H9 (cell line): Measurements from ENCODE around the gene PEX12. TPM values are rescaled to one million over a fixed set of nuclear protein-coding genes. Genes with fewer than 3 reads are reported as not detected.

Experiments
- DNase-seq: peaks from one replicate; pipeline ENCODE4 v3.0.0-alpha.2; 2017
- H2AFZ ChIP-seq: one replicate; pipeline ENCODE4 v1.6.1; 2013; ENCODE audit warnings: mild to moderate bottlenecking, low read length, control low read depth, moderate library complexity
- H2AK5ac ChIP-seq: 2 replicates; pipeline ENCODE4 v1.6.1; 2013; ENCODE audit warnings: low read length, control low read depth, mixed read lengths; ENCODE audit not compliant: insufficient read length
- H2BK120ac ChIP-seq: one replicate; pipeline ENCODE4 v1.6.1; 2013; ENCODE audit warnings: low read depth, mild to moderate bottlenecking, low read length, control low read depth, inconsistent platforms; ENCODE audit not compliant: poor library complexity, severe bottlenecking
- H2BK12ac ChIP-seq: 2 replicates; pipeline ENCODE4 v1.6.1; 2013; ENCODE audit warnings: low read length, control low read depth, mixed read lengths, low read depth; ENCODE audit not compliant: insufficient read length
- H2BK15ac ChIP-seq: 2 replicates; pipeline ENCODE4 v1.6.1; 2013; ENCODE audit warnings: low read depth, low read length, control low read depth
- H2BK20ac ChIP-seq: one replicate; pipeline ENCODE4 v1.6.1; 2013; ENCODE audit warnings: low read depth, mild to moderate bottlenecking, low read length, control low read depth, inconsistent platforms; ENCODE audit not compliant: poor library complexity, severe bottlenecking
- H2BK5ac ChIP-seq: 2 replicates; pipeline ENCODE4 v1.6.1; 2013; ENCODE audit warnings: low read length, control low read depth, mixed read lengths; ENCODE audit not compliant: insufficient read length
- H3K14ac ChIP-seq: 2 replicates; pipeline ENCODE4 v1.6.1; 2013; ENCODE audit warnings: low read length, control low read depth; ENCODE audit not compliant: insufficient read depth
- H3K18ac ChIP-seq: 2 replicates; pipeline ENCODE4 v1.6.1; 2013; ENCODE audit warnings: low read depth, mild to moderate bottlenecking, mixed read lengths, low read length, control low read depth; ENCODE audit not compliant: insufficient read length
- H3K23ac ChIP-seq: 2 replicates; pipeline ENCODE4 v1.6.1; 2013; ENCODE audit warnings: low read length, control low read depth, mixed read lengths, low read depth; ENCODE audit not compliant: insufficient read length
- H3K23me2 ChIP-seq: 2 replicates; pipeline ENCODE4 v1.6.1; 2013; ENCODE audit warnings: low read depth, mild to moderate bottlenecking, mixed read lengths, low read length, control low read depth; ENCODE audit not compliant: insufficient read length, poor library complexity, severe bottlenecking
- H3K27ac ChIP-seq: 2 replicates; pipeline ENCODE4 v1.5.1; 2013; ENCODE audit warnings: low read length, control low read depth, mixed read lengths, low read depth; ENCODE audit not compliant: insufficient read length
- H3K27me3 ChIP-seq: 2 replicates; pipeline ENCODE4 v1.6.1; 2013; ENCODE audit warnings: low read length, control low read depth, inconsistent platforms; ENCODE audit not compliant: insufficient read depth
- H3K4ac ChIP-seq: 2 replicates; pipeline ENCODE4 v1.6.1; 2013; ENCODE audit warnings: low read depth, mild to moderate bottlenecking, control low read depth, inconsistent platforms, low read length, moderate library complexity
- H3K4me1 ChIP-seq: 2 replicates; pipeline ENCODE4 v1.6.1; 2013; ENCODE audit warnings: low read length, control low read depth, inconsistent platforms; ENCODE audit not compliant: insufficient read depth
- H3K4me2 ChIP-seq: 2 replicates; pipeline ENCODE4 v1.6.1; 2013; ENCODE audit warnings: low read length, control low read depth, mixed read lengths; ENCODE audit not compliant: insufficient read length, insufficient read depth
- H3K56ac ChIP-seq: 2 replicates; pipeline ENCODE4 v1.6.1; 2013; ENCODE audit warnings: low read depth, mild to moderate bottlenecking, mixed read lengths, low read length, control low read depth; ENCODE audit not compliant: insufficient read length
- H3K79me1 ChIP-seq: 2 replicates; pipeline ENCODE4 v1.6.1; 2013; ENCODE audit warnings: low read depth, mild to moderate bottlenecking, moderate library complexity, low read length, control low read depth, inconsistent platforms; ENCODE audit not compliant: insufficient read depth, poor library complexity, severe bottlenecking
- H3K79me2 ChIP-seq: 2 replicates; pipeline ENCODE4 v1.6.1; 2013; ENCODE audit warnings: low read length, control low read depth, inconsistent platforms; ENCODE audit not compliant: insufficient read depth
- H3K9ac ChIP-seq: 2 replicates; pipeline ENCODE4 v1.6.1; 2013; ENCODE audit warnings: low read length, control low read depth, mixed read lengths; ENCODE audit not compliant: insufficient read length; ENCODE audit errors: extremely low read depth
- H3K9me3 ChIP-seq: one replicate; pipeline ENCODE4 v1.6.1; 2013; ENCODE audit warnings: low read depth, low read length, inconsistent platforms; ENCODE audit not compliant: control insufficient read depth
- H3T11ph ChIP-seq: one replicate; pipeline ENCODE4 v1.6.1; 2013; ENCODE audit warnings: mild to moderate bottlenecking, low read length, control low read depth, inconsistent platforms
- H4K20me1 ChIP-seq: one replicate; pipeline ENCODE4 v1.6.1; 2013; ENCODE audit not compliant: control insufficient read depth, insufficient read length, insufficient read depth
- H4K5ac ChIP-seq: 2 replicates; pipeline ENCODE4 v1.6.1; 2013; ENCODE audit warnings: low read depth, mild to moderate bottlenecking, mixed read lengths, low read length, control low read depth; ENCODE audit not compliant: insufficient read length
- H4K8ac ChIP-seq: replicated peaks from 2 replicates; pipeline ENCODE4 v1.6.1; 2013; ENCODE audit warnings: low read length, control low read depth, mixed read lengths, low read depth; ENCODE audit not compliant: insufficient read length
- H4K91ac ChIP-seq: 2 replicates; pipeline ENCODE4 v1.6.1; 2013; ENCODE audit warnings: low read depth, mild to moderate bottlenecking, moderate library complexity, mixed read lengths, low read length, control low read depth; ENCODE audit not compliant: insufficient read length
- H3K27ac Mint-ChIP-seq, 3 experiments: 2 replicates in 2 of 3; 3 replicates in 1 of 3; pipeline ENCODE4 v1.8.0; 2020 to 2021; ENCODE audit warnings: mixed read lengths in 3 of 3, mild to moderate bottlenecking in 1 of 3, moderate library complexity in 1 of 3
- H3K27me3 Mint-ChIP-seq: 2 replicates; pipeline ENCODE4 v1.8.0; 2021; ENCODE audit warnings: low read depth, mild to moderate bottlenecking, moderate library complexity, mixed read lengths
- H3K36me3 Mint-ChIP-seq, 3 experiments: 2 replicates in 2 of 3; 3 replicates in 1 of 3; pipeline ENCODE4 v1.8.0; 2020 to 2021; ENCODE audit warnings: low read depth in 3 of 3, mixed read lengths in 3 of 3; ENCODE audit not compliant: insufficient read depth in 1 of 3
- H3K4me1 Mint-ChIP-seq, 2 experiments: 2 replicates each; pipeline ENCODE4 v1.8.0; 2020; ENCODE audit warnings: mixed read lengths in 2 of 2
- H3K4me3 Mint-ChIP-seq, 2 experiments: 2 replicates in 1 of 2; 3 replicates in 1 of 2; pipeline ENCODE4 v1.8.0; 2020 to 2021; ENCODE audit warnings: mild to moderate bottlenecking in 2 of 2, mixed read lengths in 2 of 2, moderate library complexity in 1 of 2
- H3K9me3 Mint-ChIP-seq, 2 experiments: 2 replicates in 1 of 2; 3 replicates in 1 of 2; pipeline ENCODE4 v1.8.0; 2020; ENCODE audit warnings: mild to moderate bottlenecking in 2 of 2, mixed read lengths in 2 of 2, moderate library complexity in 1 of 2
- WGBS: extraction: QIAGEN DNeasy Blood & Tissue Kit; methylation state at CpG from one replicate; pipeline ENCODE4 v1.1.7; 2013; ENCODE audit warnings: missing lambda C conversion rate, low lambda C conversion rate, mixed read lengths; ENCODE audit not compliant: insufficient read length; ENCODE audit errors: extremely low coverage; 5-methylcytosine and 5-hydroxymethylcytosine counted together
- total RNA-seq: library from RNA; stranded (reverse); gene quantifications from 2 replicates; pipeline ENCODE4 v1.2.1, GENCODE V29; 2021
- TF ChIP-seq, protein P1 (sequence below): fragments of 200-600 bp; sonication (generic); conservative IDR thresholded peaks from 3 replicates; pipeline ENCODE4 v1.8.0; 2021; ENCODE audit warnings: antibody characterized with exemption, mild to moderate bottlenecking

Gene PEX12
- total RNA-seq, 1 experiment from 2014 or later, result 5.4 TPM

DNA sequence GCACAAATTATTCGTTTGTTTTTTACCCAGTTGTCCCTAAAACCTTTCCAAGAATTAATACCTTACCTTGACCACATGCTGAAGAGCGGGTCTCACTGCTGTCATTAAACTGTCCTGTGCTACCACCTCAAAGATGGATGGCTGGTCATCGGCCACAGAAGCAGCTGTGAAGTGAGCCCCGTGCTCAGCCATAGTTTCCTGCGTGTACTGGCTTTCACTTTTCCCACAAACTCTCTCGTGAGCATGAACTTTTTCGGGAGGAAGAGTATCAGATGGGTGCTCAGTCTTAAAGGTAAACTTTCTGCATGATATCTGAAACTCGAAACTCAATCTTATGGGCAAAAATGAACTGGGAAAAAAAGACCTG lies 558 bp downstream of the PEX12 start:
- DNase-seq, result no peak
- Histone ChIP-seq H4K91ac (no peak overlapping the region), H3K4me1 (no peaks in the 10 kb centered on the region), H3K4ac (no peak overlapping the region), H2AFZ (no peak overlapping the region), H3K9ac (peak overlapping the region; percentile 36), H2BK120ac (no peak overlapping the region), H3K9me3 (no peaks in the 10 kb centered on the region), H3K79me2 (no peaks in the 10 kb centered on the region), H2BK12ac (no peak overlapping the region), H4K5ac (no peak overlapping the region), H2BK5ac (no peak overlapping the region), H3K79me1 (no peaks in the 10 kb centered on the region), H3K18ac (no peak overlapping the region), H2AK5ac (no peak overlapping the region), H3K27ac (no peak overlapping the region), H2BK20ac (no peak overlapping the region), H3T11ph (no peak overlapping the region), H4K8ac (no peak overlapping the region), H3K56ac (no peak overlapping the region), H2BK15ac (no peak overlapping the region), H3K4me2 (peak overlapping the region; percentile 87), H4K20me1 (no peaks in the 10 kb centered on the region), H3K23ac (no peak overlapping the region), H3K14ac (no peak overlapping the region), H3K27me3 (no peaks in the 10 kb centered on the region), H3K23me2 (peaks cover 8% of the 10 kb centered on the region)
- peaks cover 0 to 20% (median 4%) of the 10 kb centered on the region in 3 experiments; a peak in 3 of 7 replicates for H3K36me3 Mint-ChIP-seq
- no peaks in the 10 kb centered on the region for H3K9me3 Mint-ChIP-seq
- WGBS, result no CpG with 5 or more reads among the region's 8 CpGs
- H3K4me1 Mint-ChIP-seq, result peaks cover 9 to 10% of the 10 kb centered on the region in 2 experiments
- peaks cover 1% of the 10 kb centered on the region; the same call in 1 of the 2 replicates for H3K27me3 Mint-ChIP-seq
- H3K27ac Mint-ChIP-seq, result peak overlapping the region in 2 of 3 experiments; percentile 17 to 96; a peak in 3 of 7 replicates
- TF ChIP-seq, protein P1, sequence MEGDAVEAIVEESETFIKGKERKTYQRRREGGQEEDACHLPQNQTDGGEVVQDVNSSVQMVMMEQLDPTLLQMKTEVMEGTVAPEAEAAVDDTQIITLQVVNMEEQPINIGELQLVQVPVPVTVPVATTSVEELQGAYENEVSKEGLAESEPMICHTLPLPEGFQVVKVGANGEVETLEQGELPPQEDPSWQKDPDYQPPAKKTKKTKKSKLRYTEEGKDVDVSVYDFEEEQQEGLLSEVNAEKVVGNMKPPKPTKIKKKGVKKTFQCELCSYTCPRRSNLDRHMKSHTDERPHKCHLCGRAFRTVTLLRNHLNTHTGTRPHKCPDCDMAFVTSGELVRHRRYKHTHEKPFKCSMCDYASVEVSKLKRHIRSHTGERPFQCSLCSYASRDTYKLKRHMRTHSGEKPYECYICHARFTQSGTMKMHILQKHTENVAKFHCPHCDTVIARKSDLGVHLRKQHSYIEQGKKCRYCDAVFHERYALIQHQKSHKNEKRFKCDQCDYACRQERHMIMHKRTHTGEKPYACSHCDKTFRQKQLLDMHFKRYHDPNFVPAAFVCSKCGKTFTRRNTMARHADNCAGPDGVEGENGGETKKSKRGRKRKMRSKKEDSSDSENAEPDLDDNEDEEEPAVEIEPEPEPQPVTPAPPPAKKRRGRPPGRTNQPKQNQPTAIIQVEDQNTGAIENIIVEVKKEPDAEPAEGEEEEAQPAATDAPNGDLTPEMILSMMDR, result no peak
- peak overlapping the region; percentile 94 for H3K4me3 Mint-ChIP-seq
